CD4-positive, alpha-beta T cell treated with Interleukin-2 at 100 ng/mL for 4 hours (primary cell): ENCODE results near the gene PARD3.

Source experiments
- DNase-seq: peaks from one replicate; pipeline ENCODE4 v3.0.0-alpha.2; 2020; ENCODE audit warnings: low spot score

Gene PARD3

GRCh38 chr10:34618611-34619010 is 196.5 kb downstream of the PARD3 start:
- no peak for DNase-seq

GRCh38 chr10:34615770-34616169 is 199.3 kb downstream of the PARD3 start:
- no peak for DNase-seq

GRCh38 chr10:34613491-34613890 is 201.6 kb downstream of the PARD3 start:
- DNase-seq: no peak

GRCh38 chr10:34612938-34613337 is 202.2 kb downstream of the PARD3 start:
- no peak for DNase-seq

- no peak for DNase-seq
Measured at GRCh38 chr10:34612446-34612845, 202.7 kb downstream of the PARD3 start.

- DNase-seq: no peak
Measured at GRCh38 chr10:34609287-34609940, 205.7 kb downstream of the PARD3 start.

- no peak for DNase-seq
Measured at GRCh38 chr10:34607894-34608293, 207.2 kb downstream of the PARD3 start.

GRCh38 chr10:34606890-34607289 is 208.2 kb downstream of the PARD3 start:
- DNase-seq: no peak

- no peak for DNase-seq
Measured at GRCh38 chr10:34602478-34602877, 212.6 kb downstream of the PARD3 start.

- DNase-seq: no peak
Measured at GRCh38 chr10:34601691-34602090, 213.4 kb downstream of the PARD3 start.

- no peak for DNase-seq
Measured at GRCh38 chr10:34599026-34599795, 215.9 kb downstream of the PARD3 start.

GRCh38 chr10:34596351-34596750 is 218.7 kb downstream of the PARD3 start:
- DNase-seq: no peak

GRCh38 chr10:34593930-34594329 is 221.2 kb downstream of the PARD3 start:
- DNase-seq: no peak

- no peak for DNase-seq
Measured at GRCh38 chr10:34593374-34593890, 221.7 kb downstream of the PARD3 start.

GRCh38 chr10:34590793-34591192 is 224.3 kb downstream of the PARD3 start:
- DNase-seq: no peak

- DNase-seq: no peak
Measured at GRCh38 chr10:34589275-34589674, 225.8 kb downstream of the PARD3 start.

- no peak for DNase-seq
Measured at GRCh38 chr10:34587680-34588019, 227.4 kb downstream of the PARD3 start.

- DNase-seq: no peak
Measured at GRCh38 chr10:34587002-34587679, 228.0 kb downstream of the PARD3 start.

GRCh38 chr10:34585422-34586112 is 229.5 kb downstream of the PARD3 start:
- DNase-seq: no peak

- no peak for DNase-seq
Measured at GRCh38 chr10:34584164-34584563, 230.9 kb downstream of the PARD3 start.

GRCh38 chr10:34581801-34582532 is 233.1 kb downstream of the PARD3 start:
- DNase-seq: no peak

GRCh38 chr10:34580643-34581042 is 234.5 kb downstream of the PARD3 start:
- DNase-seq: no peak
